HCT116 (cell line): ENCODE measurements around the gene ALDH8A1. TPM values are rescaled to one million over a fixed set of nuclear protein-coding genes. Genes with fewer than 3 reads are reported as not detected.

Experiments
- ATAC-seq: fragments of 200-7000 bp; cut with Tn5 transposase; 2 replicates; pipeline ENCODE4 v1.9.1; 2020; ENCODE audit warnings: mild to moderate bottlenecking, moderate library complexity
- BruUV-seq: library from RNA; stranded (reverse); fragments of 400-500 nt; replicated peaks from 2 replicates; lab custom pipeline; 2021; lab: Mats Ljungman, UMichigan
- CTCF ChIA-PET: fragments of 300-600 bp; sonication (Branson Sonifier 250); formaldehyde crosslinking; loops from one replicate; lab custom pipeline; 2021; ENCODE audit warnings: antibody characterized with exemption; lab: Charles Lee
- POLR2A ChIA-PET: fragments of 300-600, 350-600 bp; sonication (Branson Sonifier 250); formaldehyde crosslinking; loops from one replicate; lab custom pipeline; 2021; ENCODE audit warnings: antibody characterized with exemption; lab: Charles Lee
- RAD21 ChIA-PET, 2 experiments: fragments of 300-600 bp; sonication (Branson Sonifier 250); formaldehyde crosslinking; loops; one replicate each; lab custom pipeline; 2023; ENCODE audit warnings: low total read pairs in 2 of 2; ENCODE audit not compliant: uncharacterized antibody in 2 of 2, unreplicated experiment in 2 of 2, low non-redundant PET in 1 of 2; lab: Charles Lee
- DNase-seq: peaks from one replicate; pipeline ENCODE4 v3.0.0-alpha.2; 2010; ENCODE audit warnings: low read depth, low spot score
- H2AFZ ChIP-seq: fragments of 200-600 bp; shearing (Covaris generic), sonication (generic); 2 replicates; pipeline ENCODE4 v1.6.1; 2017; ENCODE audit warnings: low read depth, mixed run types, mixed read lengths, antibody characterized with exemption, low read length; ENCODE audit not compliant: poor library complexity, severe bottlenecking
- H3K27ac ChIP-seq: 2 replicates; pipeline ENCODE4 v1.5.1; 2012; ENCODE audit warnings: low read depth, low read length
- H3K27me3 ChIP-seq: fragments of 200-600 bp; sonication (generic); 2 replicates; pipeline ENCODE4 v1.6.1; 2016; ENCODE audit warnings: mixed run types, low read length, mixed read lengths; ENCODE audit not compliant: insufficient read depth
- H3K36me3 ChIP-seq, 2 experiments: fragments of 200-500 bp in 1 of 2; fragments of 200-600 bp in 1 of 2; sonication (Bioruptor generic) in 1 of 2; sonication (generic) in 1 of 2; 2 replicates each; pipeline versions ENCODE4 v1.5.1 to v1.6.1; 2014 to 2016; ENCODE audit warnings: low read length in 2 of 2, inconsistent platforms in 1 of 2, mixed read lengths in 1 of 2, mixed run types in 1 of 2; ENCODE audit not compliant: insufficient read depth in 2 of 2, control insufficient read depth in 1 of 2
- H3K4me1 ChIP-seq, 2 experiments: fragments of 200-600 bp in 1 of 2; sonication (generic) in 1 of 2; 2 replicates each; pipeline versions ENCODE4 v1.5.1 to v1.6.1; 2012 to 2017; ENCODE audit warnings: low read length in 2 of 2, inconsistent platforms in 1 of 2, mild to moderate bottlenecking in 1 of 2, mixed read lengths in 1 of 2, mixed run types in 1 of 2, moderate library complexity in 1 of 2; ENCODE audit not compliant: insufficient read depth in 2 of 2, control insufficient read depth in 1 of 2
- H3K4me2 ChIP-seq: fragments of 200-600 bp; sonication (generic); 2 replicates; pipeline ENCODE4 v1.6.1; 2017; ENCODE audit warnings: mixed run types, low read length, mixed read lengths
- H3K4me3 ChIP-seq, 2 experiments: fragments of 200-600 bp in 1 of 2; sonication (generic) in 1 of 2; replicated peaks in 1 of 2; 2 replicates each; pipeline ENCODE4 v1.5.1; 2011 to 2016; ENCODE audit warnings: low read length in 2 of 2, control low read depth in 1 of 2, low read depth in 1 of 2, mild to moderate bottlenecking in 1 of 2, mixed read lengths in 1 of 2, mixed run types in 1 of 2
- H3K79me2 ChIP-seq: fragments of 200-600 bp; sonication (generic); 2 replicates; pipeline ENCODE4 v1.6.1; 2017; ENCODE audit warnings: mild to moderate bottlenecking, mixed run types, low read length, moderate library complexity, mixed read lengths; ENCODE audit not compliant: insufficient read depth
- H3K9ac ChIP-seq: fragments of 200-600 bp; sonication (generic); 2 replicates; pipeline ENCODE4 v1.6.1; 2016; ENCODE audit warnings: low read length, mixed read lengths
- H3K9me2 ChIP-seq: fragments of 200-600 bp; sonication (generic), shearing (Covaris generic); 2 replicates; pipeline ENCODE4 v1.6.1; 2017; ENCODE audit warnings: mixed run types, mild to moderate bottlenecking, moderate library complexity; ENCODE audit not compliant: insufficient read depth
- H3K9me3 ChIP-seq, 2 experiments: fragments of 200-500 bp in 1 of 2; fragments of 200-600 bp in 1 of 2; sonication (Bioruptor generic) in 1 of 2; sonication (generic) in 1 of 2; 2 replicates each; pipeline ENCODE4 v1.6.1; 2014 to 2017; ENCODE audit warnings: low read length in 2 of 2, mixed read lengths in 2 of 2, inconsistent platforms in 1 of 2, low read depth in 1 of 2, mild to moderate bottlenecking in 1 of 2, mixed run types in 1 of 2, moderate library complexity in 1 of 2; ENCODE audit not compliant: control insufficient read depth in 1 of 2, insufficient read depth in 1 of 2
- H4K20me1 ChIP-seq: fragments of 200-600 bp; sonication (generic), shearing (Covaris generic); 2 replicates; pipeline ENCODE4 v1.6.1; 2017; ENCODE audit warnings: mixed run types, mild to moderate bottlenecking, moderate library complexity; ENCODE audit not compliant: insufficient read depth
- ELF1 ChIP-seq: IDR thresholded peaks from 2 replicates; pipeline ENCODE4 v1.6.1; 2012; ENCODE audit warnings: low read depth, borderline replicate concordance
- POLR2A ChIP-seq: IDR thresholded peaks from 2 replicates; pipeline ENCODE4 v1.7.0; 2011; ENCODE audit warnings: borderline replicate concordance; ENCODE audit not compliant: insufficient read depth, insufficient read length; ENCODE audit errors: extremely low read depth
- RAD21 ChIP-seq: IDR thresholded peaks from 2 replicates; pipeline ENCODE4 v1.6.1; 2012; ENCODE audit warnings: low read depth, mild to moderate bottlenecking
- SIN3A ChIP-seq: IDR thresholded peaks from 2 replicates; pipeline ENCODE4 v1.6.1; 2012; ENCODE audit warnings: low read depth
- SRF ChIP-seq: IDR thresholded peaks from 2 replicates; pipeline ENCODE4 v1.6.1; 2012; ENCODE audit warnings: low read depth
- TCF7L2 ChIP-seq: IDR thresholded peaks from 2 replicates; pipeline ENCODE4 v1.7.0; 2011; ENCODE audit warnings: borderline replicate concordance, inconsistent platforms; ENCODE audit not compliant: insufficient read depth, insufficient read length; ENCODE audit errors: extremely low read depth
- YY1 ChIP-seq: IDR thresholded peaks from 2 replicates; pipeline ENCODE4 v1.6.1; 2011; ENCODE audit warnings: low read length, low read depth, moderate library complexity, mild to moderate bottlenecking; ENCODE audit not compliant: insufficient replicate concordance; ENCODE audit errors: extremely low read depth
- ZFX ChIP-seq: fragments of 450-650 bp; IDR thresholded peaks from 2 replicates; pipeline ENCODE4 v1.6.1; 2017
- ZNF274 ChIP-seq: fragments of 200-500 bp; sonication (Bioruptor generic); IDR thresholded peaks from 2 replicates; pipeline ENCODE4 v1.6.1; 2014; ENCODE audit warnings: mild to moderate bottlenecking, low read depth, low read length, inconsistent platforms
- intact Hi-C: fragments of 100-400 bp; cut with micrococcal nuclease; formaldehyde crosslinking; loops from 2 replicates; pipeline ENCODE4 v1.10.0; 2022
- total RNA-seq: library from RNA; stranded (reverse); gene quantifications from one replicate; pipeline ENCODE4 v1.2.1, GENCODE V29; 2021; ENCODE audit not compliant: unreplicated experiment
- TF ChIP-seq, protein P1 (sequence below): IDR thresholded peaks from 2 replicates; pipeline ENCODE4 v1.6.1; 2012
- TF ChIP-seq, protein P2 (sequence below): IDR thresholded peaks from 2 replicates; pipeline ENCODE4 v1.6.1; 2011; ENCODE audit warnings: mild to moderate bottlenecking, low read length, moderate library complexity; ENCODE audit not compliant: insufficient replicate concordance; ENCODE audit errors: extremely low read depth
- TF ChIP-seq, protein P3 (sequence below): IDR thresholded peaks from 2 replicates; pipeline ENCODE4 v1.6.1; 2012

Gene ALDH8A1
- total RNA-seq, 1 experiment from 2014 or later: 1.4 TPM

DNA sequence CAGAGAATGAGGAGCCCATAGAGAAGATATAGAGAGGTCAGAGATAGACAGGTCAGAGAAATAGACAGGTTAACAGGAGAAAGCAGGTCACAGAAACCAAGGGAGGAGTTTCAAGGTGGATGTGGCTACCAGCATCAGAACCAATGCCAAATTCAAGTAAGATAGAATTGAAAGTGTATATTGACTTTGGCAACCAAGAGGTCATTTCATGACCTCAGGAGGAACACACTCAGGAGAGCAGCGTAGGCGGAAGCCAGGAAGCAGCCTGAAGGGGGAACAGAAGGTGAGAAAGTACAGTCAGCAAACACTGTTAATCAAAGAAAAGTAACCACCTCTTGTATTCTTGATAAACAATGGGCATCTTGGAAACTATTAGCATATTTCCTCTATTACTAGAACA is 33.9 kb upstream of the ALDH8A1 start:
- CTCF ChIA-PET: no interaction called here
- H3K4me2 ChIP-seq: no peak overlapping the region
- H3K27me3 ChIP-seq: no peaks in the 10 kb centered on the region

More for the DNA sequence above, 33.9 kb upstream of the ALDH8A1 start:
- POLR2A ChIA-PET: no interaction called here
- no peaks in the 10 kb centered on the region for H3K79me2 ChIP-seq
- H3K9ac ChIP-seq: no peak overlapping the region
- no TSS peak for BruUV-seq
- H2AFZ ChIP-seq: no peak overlapping the region
- H3K36me3 ChIP-seq: peaks cover 5 to 7% of the 10 kb centered on the region in 2 experiments; a peak in 3 of 4 replicates
- H3K4me1 ChIP-seq: no peaks in the 10 kb centered on the region
- no peak overlapping the region for H3K27ac ChIP-seq
- no peak for TF ChIP-seq ZFX
- no peak for TF ChIP-seq RAD21
- no peak for TF ChIP-seq SIN3A
- TF ChIP-seq, protein P1, sequence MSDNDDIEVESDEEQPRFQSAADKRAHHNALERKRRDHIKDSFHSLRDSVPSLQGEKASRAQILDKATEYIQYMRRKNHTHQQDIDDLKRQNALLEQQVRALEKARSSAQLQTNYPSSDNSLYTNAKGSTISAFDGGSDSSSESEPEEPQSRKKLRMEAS: no peak
- TF ChIP-seq ZNF274: no peak
- TF ChIP-seq ELF1: no peak
- no peak for TF ChIP-seq YY1
- TF ChIP-seq SRF: no peak
- TF ChIP-seq, protein P2, sequence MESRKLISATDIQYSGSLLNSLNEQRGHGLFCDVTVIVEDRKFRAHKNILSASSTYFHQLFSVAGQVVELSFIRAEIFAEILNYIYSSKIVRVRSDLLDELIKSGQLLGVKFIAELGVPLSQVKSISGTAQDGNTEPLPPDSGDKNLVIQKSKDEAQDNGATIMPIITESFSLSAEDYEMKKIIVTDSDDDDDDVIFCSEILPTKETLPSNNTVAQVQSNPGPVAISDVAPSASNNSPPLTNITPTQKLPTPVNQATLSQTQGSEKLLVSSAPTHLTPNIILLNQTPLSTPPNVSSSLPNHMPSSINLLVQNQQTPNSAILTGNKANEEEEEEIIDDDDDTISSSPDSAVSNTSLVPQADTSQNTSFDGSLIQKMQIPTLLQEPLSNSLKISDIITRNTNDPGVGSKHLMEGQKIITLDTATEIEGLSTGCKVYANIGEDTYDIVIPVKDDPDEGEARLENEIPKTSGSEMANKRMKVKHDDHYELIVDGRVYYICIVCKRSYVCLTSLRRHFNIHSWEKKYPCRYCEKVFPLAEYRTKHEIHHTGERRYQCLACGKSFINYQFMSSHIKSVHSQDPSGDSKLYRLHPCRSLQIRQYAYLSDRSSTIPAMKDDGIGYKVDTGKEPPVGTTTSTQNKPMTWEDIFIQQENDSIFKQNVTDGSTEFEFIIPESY: no peak
- TF ChIP-seq, protein P3, sequence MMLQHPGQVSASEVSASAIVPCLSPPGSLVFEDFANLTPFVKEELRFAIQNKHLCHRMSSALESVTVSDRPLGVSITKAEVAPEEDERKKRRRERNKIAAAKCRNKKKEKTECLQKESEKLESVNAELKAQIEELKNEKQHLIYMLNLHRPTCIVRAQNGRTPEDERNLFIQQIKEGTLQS: no peak
- TF ChIP-seq POLR2A: no peak
- TF ChIP-seq TCF7L2: no peak
- TF ChIP-seq, all 23 proteins: peak for 0
- RAD21 ChIA-PET: no interaction called here
- no peaks in the 10 kb centered on the region; the same call in 1 of the 2 replicates for H4K20me1 ChIP-seq
- intact Hi-C loops: no loop called here
- H3K9me2 ChIP-seq: no peaks in the 10 kb centered on the region
- H3K9me3 ChIP-seq: no peaks in the 10 kb centered on the region
- ATAC-seq: no peak
- no peak overlapping the region for H3K4me3 ChIP-seq
- no peak for DNase-seq
